Muscle of back (tissue), 13 donors: ENCODE data around the gene BRCC3. TPM values are rescaled to one million over a fixed set of nuclear protein-coding genes. Genes with fewer than 3 reads are reported as not detected.

Source experiments
- DNase-seq, 3 donors: peaks; one replicate each; pipeline versions ENCODE4 v3.0.0 to v3.0.0-alpha.2; 2013
- long read RNA-seq, 9 donors: transcript quantifications; one replicate each; lab custom pipeline, GENCODE V29; 2026
- polyA plus RNA-seq, 10 donors: library from polyadenylated mRNA; unstranded; fragments of 120-200 nt; gene quantifications; one replicate each; pipeline ENCODE4 v1.2.1, GENCODE V29; 2013; ENCODE audit not compliant: insufficient read length in 10 of 10

BRCC3 gene
- polyA plus RNA-seq: 10 to 100 TPM; 12.2 to 19.6 (median 16.6) TPM
- long read RNA-seq, donor 1, partial matches to known transcripts: 0 of 4 reads
- long read RNA-seq, donor 1, other reads (novel, unspliced or antisense): 0 of 4 reads
- long read RNA-seq, donor 2, partial matches to known transcripts: 0 of 2 reads
- long read RNA-seq, donor 2, other reads (novel, unspliced or antisense): 0 of 2 reads
- long read RNA-seq, donor 3: 0 reads
- long read RNA-seq, donor 4, partial matches to known transcripts: 0 of 2 reads
- long read RNA-seq, donor 4, other reads (novel, unspliced or antisense): 0 of 2 reads
- long read RNA-seq, donor 5, partial matches to known transcripts: 0 of 2 reads
- long read RNA-seq, donor 5, other reads (novel, unspliced or antisense): 0 of 2 reads
- long read RNA-seq, donor 6, partial matches to known transcripts: 0 of 3 reads
- long read RNA-seq, donor 6, other reads (novel, unspliced or antisense): 0 of 3 reads
- long read RNA-seq, donor 7, partial matches to known transcripts: 0 of 2 reads
- long read RNA-seq, donor 7, other reads (novel, unspliced or antisense): 0 of 2 reads
- long read RNA-seq, donor 8, transcript BRCC3-208 (10 exons, 2,694 nt): major isoform, 5 of 5 reads
- long read RNA-seq, donor 8, partial matches to known transcripts: 0 of 5 reads
- long read RNA-seq, donor 8, other reads (novel, unspliced or antisense): 0 of 5 reads
- long read RNA-seq, donor 9, partial matches to known transcripts: 0 of 1 reads
- long read RNA-seq, donor 9, other reads (novel, unspliced or antisense): 0 of 1 reads

DNA sequence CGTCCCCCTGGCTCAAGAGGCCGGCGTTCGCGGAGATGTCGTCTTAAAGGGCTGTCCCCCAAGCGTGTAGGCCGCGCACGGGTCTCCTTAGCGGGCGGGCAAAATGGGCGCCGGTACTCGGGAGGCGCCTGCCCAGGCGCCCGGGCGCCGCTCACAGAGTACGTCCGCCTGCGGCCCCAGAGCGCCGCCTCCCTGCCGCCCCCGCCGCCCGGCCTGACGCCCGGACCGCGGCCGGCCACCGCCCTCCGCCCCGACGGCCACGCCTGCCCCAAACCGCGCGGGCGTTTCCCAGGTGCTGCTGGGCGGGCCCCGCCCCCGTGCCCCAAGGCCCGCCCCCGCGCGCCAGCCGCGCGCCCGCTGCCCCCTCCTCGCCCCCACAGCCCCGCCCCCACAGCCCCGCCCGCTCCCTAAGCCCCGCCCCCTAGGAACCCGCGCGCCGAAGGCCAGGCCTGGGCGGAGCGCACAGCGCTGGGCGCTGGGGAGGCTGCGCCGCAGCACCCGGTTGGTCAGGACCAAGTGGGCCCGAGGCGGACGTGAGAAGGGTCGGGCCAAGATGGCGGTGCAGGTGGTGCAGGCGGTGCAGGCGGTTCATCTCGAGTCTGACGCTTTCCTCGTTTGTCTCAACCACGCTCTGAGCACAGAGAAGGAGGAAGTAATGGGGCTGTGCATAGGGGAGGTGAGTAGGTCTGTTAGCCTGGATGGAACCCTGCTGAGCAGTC lies at the start of gene BRCC3, which contains the start of the genes CMC4 and MTCP1:
Gene BRCC3 (plus strand): TSS at position 534 of the 719 bp plus-strand sequence. CDS start 20 bp downstream, at position 554.
Gene CMC4 (minus strand): TSS at position 162 of the 719 bp plus-strand sequence. CDS start 7,113 bp downstream, outside the sequence.
Gene MTCP1 (minus strand): TSS at position 162 of the 719 bp plus-strand sequence. CDS start 5,126 bp downstream, outside the sequence.
- DNase-seq: peak; percentile 75 to 87 (median 79)

DNA sequence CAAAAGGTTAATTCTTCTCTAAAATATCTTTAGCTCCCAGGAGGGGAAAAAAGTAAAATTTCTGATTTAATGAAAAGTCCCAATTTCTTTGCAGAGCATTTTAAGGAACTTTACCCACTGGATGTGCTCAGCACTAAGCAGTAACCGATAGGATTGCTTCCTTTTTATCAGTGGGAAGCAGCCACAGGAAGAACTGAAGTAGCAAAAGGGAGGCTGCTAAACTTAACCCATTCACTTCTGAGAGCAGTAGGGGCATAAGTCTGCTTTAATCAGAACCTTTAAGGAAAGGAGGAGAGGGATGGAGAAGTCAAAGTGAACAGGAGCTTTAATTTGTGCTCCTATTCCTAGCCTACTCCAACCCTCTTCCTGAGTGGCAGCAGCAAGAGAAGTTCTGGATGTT lies 48.7 kb upstream of the BRCC3 start, which contains the start of gene F8:
Gene F8 (minus strand): TSS at position 139 of the 400 bp plus-strand sequence. CDS start 171 bp downstream, outside the sequence.
- DNase-seq: no peak

DNA sequence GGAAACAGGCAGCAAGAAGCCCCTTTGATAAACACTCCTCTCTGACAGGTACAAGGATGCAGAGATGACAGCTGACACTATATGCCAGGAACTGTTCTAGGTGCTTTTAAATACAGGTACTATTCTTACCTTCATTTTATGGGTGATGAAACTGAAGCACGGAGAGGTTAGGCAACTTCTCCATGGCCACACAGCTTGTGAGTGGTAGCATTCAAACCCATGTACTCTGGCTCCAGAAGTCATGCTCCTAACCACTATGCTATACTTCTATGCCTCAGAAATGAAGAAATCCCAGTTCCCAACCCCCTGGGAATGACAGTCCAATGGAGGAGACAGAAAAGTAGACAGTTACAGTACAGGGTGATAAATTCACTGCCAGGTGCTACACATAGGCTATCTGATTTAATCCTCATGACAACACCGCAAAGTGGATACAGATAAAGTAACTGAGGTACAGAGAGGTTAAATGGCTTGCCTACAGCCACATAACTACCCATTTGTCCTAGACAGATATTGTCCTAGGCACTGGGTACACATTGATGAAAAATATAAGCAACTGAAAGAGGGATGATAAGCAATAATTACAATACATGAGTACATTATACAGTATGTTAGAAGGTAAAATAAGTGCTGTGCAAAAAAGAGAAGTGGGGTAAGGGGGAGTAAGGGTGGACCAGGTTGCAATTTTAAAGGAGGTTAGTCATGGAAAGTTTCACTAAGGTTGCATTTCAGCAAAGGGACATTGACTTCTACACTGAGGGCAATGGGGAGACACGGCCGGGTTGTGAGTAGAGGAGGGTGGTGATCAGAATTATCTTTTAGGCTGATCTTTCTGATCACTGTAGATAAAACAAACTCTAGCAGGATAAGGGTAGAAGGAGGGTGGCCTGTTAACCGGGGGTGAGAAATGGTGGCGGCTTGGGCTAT lies 47.1 kb upstream of the BRCC3 start:
- no peak for DNase-seq

- DNase-seq: no peak
Observed at GRCh38 chrX:155026420-155026726, 44.9 kb upstream of the BRCC3 start.

GRCh38 chrX:155026727-155027508 lies 44.4 kb upstream of the BRCC3 start, which contains the start of gene FUNDC2:
Gene FUNDC2 (plus strand): TSS chrX:155026844. CDS start chrX:155026939, 95 bp downstream.
- peak; percentile 89 to 96 (median 92) for DNase-seq

GRCh38 chrX:155027509-155028066 lies 43.7 kb upstream of the BRCC3 start:
- DNase-seq: peak; percentile 53 to 80 (median 63)

- peak in 1 of 3 donors; percentile 6 for DNase-seq
Observed at GRCh38 chrX:155028129-155028528, 43.2 kb upstream of the BRCC3 start.

GRCh38 chrX:155028877-155029291 lies 42.4 kb upstream of the BRCC3 start:
- peak in 2 of 3 donors; percentile 18 to 39 for DNase-seq

DNA sequence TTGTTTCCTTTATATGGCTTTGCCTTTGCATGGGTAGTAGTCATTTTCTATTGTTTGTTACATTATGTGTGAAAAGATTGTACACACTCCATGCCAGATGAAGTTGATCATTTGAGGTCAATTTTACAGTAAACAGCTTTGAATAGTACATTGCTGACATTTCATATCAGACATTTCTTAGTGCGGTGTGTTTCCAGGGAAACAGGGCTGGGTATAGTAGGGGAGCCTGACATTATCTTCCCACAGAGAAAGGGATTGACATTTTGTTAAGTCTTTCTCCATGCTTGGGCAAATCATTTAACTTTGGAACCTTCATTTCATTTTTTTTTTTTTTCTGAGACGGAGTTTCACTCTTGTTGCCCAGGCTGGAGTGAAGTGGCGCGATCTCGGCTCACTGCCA lies 39.7 kb upstream of the BRCC3 start:
- no peak for DNase-seq

GRCh38 chrX:155035688-155036087 lies 35.6 kb upstream of the BRCC3 start:
- no peak for DNase-seq

- DNase-seq: no peak
Observed at GRCh38 chrX:155046129-155046810, 25.0 kb upstream of the BRCC3 start.

DNA sequence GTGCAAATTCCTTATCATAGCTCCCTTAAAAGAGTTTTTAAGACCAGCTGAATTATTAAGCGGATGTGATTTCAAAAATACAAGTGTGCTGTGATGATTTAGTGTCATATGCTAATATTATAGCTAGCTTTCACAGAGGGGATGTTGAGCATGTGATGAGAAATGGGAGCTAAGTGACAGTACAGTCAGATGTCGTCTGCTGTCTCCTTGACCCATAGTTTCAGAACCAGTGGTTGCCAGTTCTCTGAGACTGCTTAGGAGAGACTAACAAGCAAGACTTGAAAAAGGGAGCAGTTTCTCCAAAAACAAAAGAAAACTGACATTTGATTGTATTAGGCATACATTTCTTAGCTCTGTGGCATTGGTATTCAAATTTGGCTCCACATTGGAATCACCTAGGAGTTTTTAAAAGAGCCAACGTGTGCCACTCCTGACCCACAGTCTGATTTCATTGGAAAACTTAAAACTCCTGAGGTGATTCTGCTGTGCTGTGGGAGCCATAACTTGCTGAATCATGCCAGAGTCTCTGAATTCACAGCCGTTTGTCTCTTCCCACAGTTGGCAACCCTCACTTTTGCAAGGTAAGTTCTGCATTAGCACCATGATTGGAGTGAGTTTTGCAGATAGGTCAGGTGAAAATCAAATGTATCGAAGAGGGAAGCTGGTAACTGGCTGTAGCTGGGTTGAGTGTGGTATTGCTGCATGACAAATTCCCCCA lies 24.3 kb upstream of the BRCC3 start:
- no peak for DNase-seq

DNA sequence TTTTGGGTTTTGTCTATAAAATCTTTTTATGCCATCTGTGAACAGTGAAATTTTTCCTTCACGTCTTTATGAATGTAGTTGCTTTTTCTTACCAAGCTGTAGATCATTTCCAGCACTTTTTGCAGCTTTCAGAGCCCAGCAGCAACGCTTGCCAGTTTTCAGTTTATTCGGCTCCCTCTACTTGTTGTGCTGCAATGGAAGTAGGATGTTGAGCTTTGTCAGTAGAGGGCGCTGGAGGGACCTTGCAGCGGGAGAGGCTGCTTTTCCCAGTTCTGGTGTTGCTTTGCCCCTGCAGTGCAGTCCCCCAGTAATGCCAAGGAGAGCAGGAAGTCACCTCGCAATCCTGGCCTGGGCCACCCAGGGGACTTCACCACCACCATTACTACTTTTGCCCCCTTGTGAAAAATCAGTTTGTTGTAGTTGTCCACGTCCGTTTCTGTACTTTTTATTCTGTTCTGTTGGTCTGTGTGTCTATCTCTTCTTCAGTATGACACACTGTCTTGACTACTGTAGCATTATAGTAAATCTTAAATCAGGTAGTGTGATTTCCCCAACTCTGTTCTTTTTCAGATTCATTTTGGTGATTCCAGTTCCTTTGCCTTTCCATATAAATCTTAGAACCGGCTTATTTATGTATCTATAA lies 22.2 kb upstream of the BRCC3 start:
- DNase-seq: peak in 2 of 3 donors; percentile 26 to 34

DNA sequence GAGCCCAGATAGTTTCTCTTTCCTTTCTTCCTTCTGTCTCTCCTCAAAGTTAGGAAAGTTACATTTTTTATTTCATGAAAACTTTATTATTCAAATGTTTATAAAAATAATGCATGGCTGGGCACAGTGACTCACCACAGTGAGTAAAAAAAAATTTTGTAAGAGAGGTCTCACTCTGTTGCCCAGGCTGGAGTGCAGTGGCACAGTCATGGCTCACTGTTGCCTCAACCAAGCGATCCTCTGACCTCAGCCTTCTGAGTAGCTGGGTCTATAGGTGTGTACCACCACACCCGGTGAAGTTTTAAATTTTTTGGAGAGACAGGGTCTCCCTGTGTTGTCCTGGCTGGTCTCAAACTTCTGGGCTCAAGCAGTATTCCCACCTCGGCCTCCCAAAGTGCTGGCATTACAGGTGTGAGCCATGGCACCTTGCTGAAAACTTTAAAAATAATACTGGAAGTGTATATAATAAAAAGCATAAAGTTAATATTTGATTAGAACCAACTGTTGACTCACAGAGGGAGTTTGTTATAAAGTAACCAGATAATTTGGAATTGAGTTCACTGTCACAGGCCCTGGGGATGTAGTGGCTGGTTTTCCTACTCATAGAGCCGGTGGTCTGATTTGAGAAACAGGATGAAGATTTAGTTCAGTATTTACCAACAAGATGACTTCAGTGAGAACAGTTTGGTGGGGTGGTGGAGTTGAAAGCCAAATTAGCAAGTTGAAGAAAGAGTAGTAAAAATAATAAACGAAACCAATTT lies 18.4 kb upstream of the BRCC3 start:
- no peak for DNase-seq

DNA sequence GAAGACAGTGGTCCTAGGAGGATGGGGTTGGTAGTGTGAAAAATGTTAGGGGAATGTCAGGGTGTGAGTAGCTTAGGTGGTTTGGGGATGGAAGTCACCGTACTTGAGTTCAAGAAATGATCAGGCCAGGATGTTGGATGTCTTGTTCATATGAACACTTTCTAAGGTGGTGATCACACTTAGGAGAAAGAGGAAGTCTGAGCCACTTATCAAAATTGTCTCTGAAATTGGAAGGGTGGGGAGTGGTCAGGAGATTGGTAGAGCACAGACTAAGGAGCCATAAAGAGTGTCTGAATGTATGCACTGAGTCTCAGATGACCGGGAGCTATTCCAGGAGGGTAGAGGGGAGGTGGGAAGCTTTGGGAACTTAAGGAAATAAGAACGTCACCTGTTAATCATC lies 17.7 kb upstream of the BRCC3 start:
- DNase-seq: no peak

- no peak for DNase-seq
Observed at GRCh38 chrX:155054255-155054654, 17.1 kb upstream of the BRCC3 start.

DNA sequence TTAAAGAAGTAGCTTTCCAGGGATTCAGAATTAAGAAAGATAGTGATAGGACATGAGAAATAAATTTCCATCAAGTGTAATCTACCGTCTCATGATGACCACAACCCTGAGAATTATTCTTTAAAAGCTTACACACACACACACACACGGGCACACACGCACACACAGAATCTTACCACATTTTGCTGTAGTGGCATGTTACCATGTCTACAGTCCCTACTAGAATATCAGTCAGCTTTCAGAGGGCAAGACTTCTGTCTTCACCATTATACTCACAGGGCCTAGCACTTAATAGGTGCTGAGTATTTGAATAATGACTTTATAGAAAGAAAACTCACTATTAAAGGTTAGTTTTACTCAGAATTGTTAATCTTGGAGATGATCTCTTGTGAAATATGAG lies 15.8 kb upstream of the BRCC3 start:
- DNase-seq: no peak
